ENCODE measurements around the gene CAPN10. TPM values are rescaled to one million over a fixed set of nuclear protein-coding genes. Genes with fewer than 3 reads are reported as not detected.

Gene CAPN10
- total RNA-seq, 1 donor, result 21.0 TPM

DNA sequence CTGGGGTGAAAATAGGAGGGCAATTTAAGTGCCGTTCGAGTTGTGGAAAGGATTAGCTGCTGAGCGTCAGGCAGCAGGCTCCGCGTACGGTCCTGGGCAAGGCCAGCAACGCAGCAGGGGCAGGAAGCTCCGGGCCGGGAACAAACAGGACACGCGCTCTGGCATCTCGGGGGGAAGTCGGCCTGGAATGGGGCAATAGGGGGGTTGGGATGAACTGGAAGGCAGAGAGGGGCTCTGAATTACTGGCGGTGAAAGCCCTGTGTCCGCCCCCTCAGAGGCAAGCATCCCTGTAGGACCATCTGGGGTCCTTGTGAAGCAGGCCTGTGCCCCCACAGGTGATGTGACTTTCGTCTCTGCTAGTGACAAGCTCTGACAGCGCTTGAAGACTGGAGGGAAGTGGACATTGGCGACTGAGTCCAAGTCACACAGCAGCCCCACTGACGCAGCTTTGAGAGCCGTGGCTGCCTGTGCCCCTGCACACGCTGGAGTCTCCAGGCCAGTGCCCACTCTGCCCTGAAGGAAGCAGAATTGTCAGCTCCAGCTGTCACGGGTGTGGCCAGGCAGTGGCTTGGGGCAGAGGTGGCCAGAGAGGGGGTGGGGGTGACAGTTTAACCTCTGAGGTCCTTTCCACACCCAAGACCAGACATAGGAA, 61.1 kb downstream of the CAPN10 start:
- Histone ChIP-seq H3K9me3 (ENCODE audit: low read depth, low read length) (no peaks in the 10 kb centered on the region), H2AFZ (ENCODE audit: low read length) (no peak overlapping the region), H3K27ac (ENCODE audit: low read depth, low read length) (no peak overlapping the region), H3K4me2 (ENCODE audit: insufficient read depth, low read length) (no peak overlapping the region), H3K4me1 (ENCODE audit: insufficient read depth, low read length) (no peaks in the 10 kb centered on the region), H4K20me1 (ENCODE audit: insufficient read depth, low read length) (no peaks in the 10 kb centered on the region), H3K79me2 (ENCODE audit: insufficient read depth, low read length) (no peaks in the 10 kb centered on the region), H3K36me3 (ENCODE audit: insufficient read depth, low read length) (no peaks in the 10 kb centered on the region), H3K27me3 (ENCODE audit: insufficient read depth, low read length) (peaks cover 51% of the 10 kb centered on the region), H3K4me3 (ENCODE audit: insufficient read depth, low read length) (no peak overlapping the region)
- TF ChIP-seq CTCF (IDR thresholded peaks at IDR 0.05; ENCODE audit: extremely low read depth, low read depth, low read length), result no peak
- no peak for DNase-seq (ENCODE audit: insufficient read length, low spot score, missing footprints)

DNA sequence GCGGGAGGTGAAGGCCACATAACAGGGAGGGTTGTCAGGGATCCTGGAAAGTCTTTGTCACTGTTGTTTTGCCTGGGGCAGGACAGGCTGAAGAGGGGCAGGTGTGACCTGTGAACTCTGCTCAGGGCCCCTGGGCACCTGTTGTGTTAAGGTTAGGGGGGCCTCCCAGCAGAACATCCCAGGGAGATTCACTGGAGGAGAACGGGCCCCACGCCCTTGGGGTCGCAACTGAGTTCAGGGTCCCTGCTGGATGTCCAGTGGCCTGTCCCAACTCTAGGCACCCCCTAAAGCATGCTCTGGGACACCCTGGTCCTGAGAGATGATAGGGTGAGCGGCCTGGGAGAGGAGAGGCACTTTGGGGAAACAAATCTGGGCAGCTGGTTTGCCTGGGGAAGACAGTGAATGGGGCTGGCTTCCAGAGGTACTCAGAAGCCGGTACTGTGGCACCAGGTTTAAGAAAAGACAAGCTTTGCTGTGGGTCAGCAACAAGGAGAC, 61.7 kb downstream of the CAPN10 start:
- H3K27me3 ChIP-seq (ENCODE audit: insufficient read depth, low read length), result peaks cover 52% of the 10 kb centered on the region

More for the DNA sequence above, 61.7 kb downstream of the CAPN10 start:
- no peak overlapping the region for H2AFZ ChIP-seq (ENCODE audit: low read length)
- no peaks in the 10 kb centered on the region for H3K36me3 ChIP-seq (ENCODE audit: insufficient read depth, low read length)
- H3K4me2 ChIP-seq (ENCODE audit: insufficient read depth, low read length), result no peak overlapping the region
- H3K27ac ChIP-seq (ENCODE audit: low read depth, low read length), result no peak overlapping the region
- TF ChIP-seq CTCF (IDR thresholded peaks at IDR 0.05; ENCODE audit: extremely low read depth, low read depth, low read length), result no peak
- H3K4me1 ChIP-seq (ENCODE audit: insufficient read depth, low read length), result no peaks in the 10 kb centered on the region
- H3K4me3 ChIP-seq (ENCODE audit: insufficient read depth, low read length), result no peak overlapping the region
- no peaks in the 10 kb centered on the region for H3K9me3 ChIP-seq (ENCODE audit: low read depth, low read length)
- DNase-seq (ENCODE audit: insufficient read length, low spot score, missing footprints), result peak; percentile 45
- H4K20me1 ChIP-seq (ENCODE audit: insufficient read depth, low read length), result no peaks in the 10 kb centered on the region
- H3K79me2 ChIP-seq (ENCODE audit: insufficient read depth, low read length), result no peaks in the 10 kb centered on the region

Other genes with a start within 250 kb of the CAPN10 start
- gene GPC1, start 151.1 kb upstream of the CAPN10 start, total RNA-seq, result 44.8 and 54.3 TPM in 2 replicates
- 11.2 and 11.5 TPM in 2 replicates for gene ANKMY1, start 28.7 kb upstream of the CAPN10 start, total RNA-seq
- gene DUSP28, start 26.4 kb upstream of the CAPN10 start, total RNA-seq, result 3.2 and 4.7 TPM in 2 replicates
- gene RNPEPL1, start 18.2 kb upstream of the CAPN10 start, total RNA-seq, result 13.0 and 14.7 TPM in 2 replicates
- gene GPR35, start 38.7 kb downstream of the CAPN10 start, total RNA-seq, result 1.1 and 1.5 TPM in 2 replicates
- not detected in 2 replicates for gene AQP12B, start 96.2 kb downstream of the CAPN10 start, total RNA-seq
- gene AQP12A, start 105.1 kb downstream of the CAPN10 start, total RNA-seq, result not detected in 2 replicates
- gene KIF1A, start 233.5 kb downstream of the CAPN10 start, total RNA-seq, result under 0.01 TPM in 1 of 2 replicates, not detected in the other

Data from osteoblast (primary cell).